ENCODE data around the gene RELCH.
A peak's percentile ranks its signal among the peaks of the same experiment; 100 is the strongest.

Gene RELCH

GRCh38 chr18:62187543-62188510 lies 772 bp downstream of the RELCH start:
- peak in 1 of 3 experiments; percentile 3 for DNase-seq (ENCODE audit: low read depth in 3 of 3)

DNA sequence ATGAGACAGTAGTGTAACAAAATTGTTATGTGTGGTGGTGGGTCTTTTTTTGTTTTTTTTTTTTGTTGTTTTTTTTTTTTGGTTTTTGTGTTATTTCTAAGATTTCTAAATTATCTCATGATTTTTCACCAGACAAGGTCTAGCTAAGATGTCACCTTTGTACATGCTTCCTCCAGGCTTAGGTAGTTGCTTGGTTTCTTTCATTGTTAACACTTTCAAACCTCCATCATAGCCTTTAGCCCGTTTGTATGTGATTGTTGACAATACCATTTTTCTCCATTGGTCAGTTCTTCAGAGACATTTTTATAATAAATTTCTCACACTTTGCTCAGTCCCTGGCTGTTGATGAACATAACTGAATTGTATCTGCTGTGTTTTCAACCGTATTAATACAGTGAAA lies 2.2 kb downstream of the RELCH start:
- DNase-seq (ENCODE audit: low read depth in 3 of 3) = no peak

- no peak for DNase-seq (ENCODE audit: low read depth in 3 of 3)
Measured at GRCh38 chr18:62196079-62196478, 9.0 kb downstream of the RELCH start.

DNA sequence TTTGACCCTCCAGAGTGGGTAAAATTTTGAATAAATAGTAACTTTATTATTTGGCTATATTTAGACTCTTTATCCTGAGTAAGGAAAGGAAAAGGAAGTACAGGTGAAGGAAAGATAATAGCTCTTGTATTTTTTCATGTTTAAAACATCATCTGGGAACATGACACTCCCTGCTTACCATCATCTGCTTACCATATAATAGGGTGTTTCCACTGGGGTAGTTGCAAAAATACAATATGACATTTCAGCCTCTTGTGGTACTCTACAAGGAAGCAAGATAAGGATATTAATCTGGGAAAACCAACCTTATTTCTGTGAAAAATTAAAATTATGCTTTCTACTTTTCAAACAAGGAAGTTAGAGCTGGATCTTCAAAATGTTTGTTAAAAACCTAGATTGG lies 9.9 kb downstream of the RELCH start:
- no peak for DNase-seq (ENCODE audit: low read depth in 3 of 3)

GRCh38 chr18:62198259-62198658 lies 11.2 kb downstream of the RELCH start:
- DNase-seq (ENCODE audit: low read depth in 3 of 3) = no peak

DNA sequence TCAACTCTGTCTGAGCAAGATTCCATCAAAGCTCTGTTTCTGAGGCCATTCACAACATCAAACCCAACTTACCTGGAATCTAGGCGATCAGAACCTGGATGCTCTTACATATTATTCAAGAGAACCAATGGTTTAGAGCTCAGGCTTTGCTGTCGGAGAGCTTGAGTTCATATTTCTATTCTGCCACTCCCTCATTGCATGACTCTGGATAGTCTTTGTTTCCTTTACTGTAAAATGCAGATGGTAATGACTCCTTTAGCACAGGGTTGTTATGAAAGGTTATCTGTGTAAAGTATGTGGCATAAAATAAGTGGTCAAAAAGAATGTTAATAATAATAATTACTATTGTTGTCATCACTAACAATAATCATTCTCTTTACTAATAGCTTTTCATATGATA lies 12.6 kb downstream of the RELCH start:
- DNase-seq (ENCODE audit: low read depth in 3 of 3) = no peak

- no peak for DNase-seq (ENCODE audit: low read depth in 3 of 3)
Measured at GRCh38 chr18:62200121-62200914, 13.3 kb downstream of the RELCH start.

- DNase-seq (ENCODE audit: low read depth in 3 of 3) = no peak
Measured at GRCh38 chr18:62201870-62202269, 14.8 kb downstream of the RELCH start.

DNA sequence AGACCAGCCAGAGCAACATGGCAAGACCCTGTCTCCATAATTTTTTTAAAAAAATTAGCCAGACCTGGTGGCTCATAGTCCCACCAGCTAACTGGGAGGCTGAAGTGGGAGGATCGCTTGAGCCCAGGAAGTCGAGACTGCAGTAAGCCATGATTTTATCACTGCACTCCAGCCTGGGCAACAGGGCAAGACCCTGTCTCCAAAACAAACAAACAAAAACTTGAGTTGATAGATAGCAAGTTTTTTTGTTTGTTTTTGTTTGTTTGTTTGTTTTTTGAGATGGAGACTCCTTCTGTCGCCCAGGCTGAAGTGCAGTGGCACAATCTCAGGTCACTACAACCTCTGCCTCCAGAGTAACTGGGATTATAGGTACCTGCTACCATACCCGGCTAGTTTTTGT lies 18.8 kb downstream of the RELCH start:
- DNase-seq (ENCODE audit: low read depth in 3 of 3) = no peak

DNA sequence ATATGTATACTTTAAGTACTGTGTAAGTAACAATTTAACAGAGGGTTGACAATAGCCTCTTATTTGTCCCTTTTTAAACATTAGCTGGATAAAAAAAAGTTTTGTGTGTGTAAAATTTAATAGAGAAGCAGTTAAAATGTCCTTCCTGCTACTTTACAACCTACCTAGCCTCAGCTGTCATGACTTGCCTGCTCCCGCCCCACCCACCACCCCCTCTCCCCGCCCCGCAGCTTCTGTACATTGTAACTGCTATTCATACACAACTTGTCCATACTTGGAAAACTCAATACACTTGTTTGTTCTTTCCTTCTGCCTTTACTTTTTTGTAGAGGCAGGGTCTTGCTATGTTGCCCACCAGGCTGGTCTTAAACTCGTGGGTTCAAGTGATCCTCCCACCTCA lies 19.5 kb downstream of the RELCH start:
- DNase-seq (ENCODE audit: low read depth in 3 of 3) = no peak

- no peak for DNase-seq (ENCODE audit: low read depth in 3 of 3)
Measured at GRCh38 chr18:62209046-62209445, 22.0 kb downstream of the RELCH start.

DNA sequence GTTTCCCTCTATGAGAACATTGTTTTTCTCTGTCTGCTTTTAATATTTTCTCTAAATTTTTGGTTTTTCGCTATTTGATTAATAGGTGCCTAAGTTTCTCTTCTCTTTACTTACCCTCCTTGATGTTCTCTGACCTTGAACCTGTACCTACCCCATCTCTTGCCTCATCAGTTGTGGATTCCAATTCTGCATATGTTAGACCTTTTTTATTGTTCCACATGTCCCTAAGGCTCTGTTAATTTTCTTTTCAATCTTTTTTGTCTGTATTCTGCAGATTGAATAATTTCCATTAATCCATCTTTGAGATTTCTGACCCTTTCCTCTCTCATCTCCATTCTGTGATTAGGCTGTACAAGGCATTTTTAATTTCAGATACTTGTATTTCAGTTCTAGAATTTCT lies 23.1 kb downstream of the RELCH start:
- no peak for DNase-seq (ENCODE audit: low read depth in 3 of 3)

- DNase-seq (ENCODE audit: low read depth in 3 of 3) = no peak
Measured at GRCh38 chr18:62211325-62211828, 24.3 kb downstream of the RELCH start.

GRCh38 chr18:62214790-62215189 lies 27.7 kb downstream of the RELCH start:
- no peak for DNase-seq (ENCODE audit: low read depth in 3 of 3)

DNA sequence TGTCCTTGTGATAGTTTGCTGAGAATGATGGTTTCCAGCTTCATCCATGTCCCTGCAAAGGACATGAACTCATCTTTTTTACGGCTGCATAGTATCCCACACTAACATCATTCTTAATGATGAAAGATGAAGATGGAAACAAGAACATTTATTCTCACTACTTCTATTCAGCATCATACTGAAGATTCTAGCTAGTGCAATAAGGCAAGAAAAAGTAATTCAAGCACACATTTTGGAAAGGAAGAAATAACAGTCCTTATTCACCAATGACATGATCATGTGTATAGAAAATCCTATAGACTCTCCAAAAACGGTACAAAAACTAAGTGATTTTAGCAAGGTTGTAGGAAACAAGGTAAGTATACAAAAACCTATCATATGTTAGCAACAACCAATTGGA lies 37.2 kb downstream of the RELCH start:
- DNase-seq (ENCODE audit: low read depth in 3 of 3) = no peak

DNA sequence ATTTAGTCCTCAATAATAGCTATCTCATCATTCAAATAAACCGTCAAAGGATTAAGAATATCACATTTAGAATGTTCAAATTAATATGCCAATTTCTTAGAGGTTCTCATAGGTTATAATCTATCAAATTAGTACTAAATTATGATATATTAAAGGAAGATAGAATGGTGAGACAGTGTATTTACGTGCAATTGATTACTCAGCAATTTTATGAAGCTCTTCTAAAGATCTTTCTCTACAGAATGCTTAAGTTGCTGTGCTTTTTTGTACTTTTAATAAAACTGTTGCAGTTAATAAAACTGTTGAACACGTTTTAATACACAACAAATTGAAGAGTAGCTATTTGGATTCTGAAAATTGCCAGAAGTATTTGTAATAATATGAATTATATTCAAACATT lies 39.0 kb downstream of the RELCH start:
- DNase-seq (ENCODE audit: low read depth in 3 of 3) = no peak

GRCh38 chr18:62236252-62236651 lies 49.2 kb downstream of the RELCH start:
- no peak for DNase-seq (ENCODE audit: low read depth in 3 of 3)

DNA sequence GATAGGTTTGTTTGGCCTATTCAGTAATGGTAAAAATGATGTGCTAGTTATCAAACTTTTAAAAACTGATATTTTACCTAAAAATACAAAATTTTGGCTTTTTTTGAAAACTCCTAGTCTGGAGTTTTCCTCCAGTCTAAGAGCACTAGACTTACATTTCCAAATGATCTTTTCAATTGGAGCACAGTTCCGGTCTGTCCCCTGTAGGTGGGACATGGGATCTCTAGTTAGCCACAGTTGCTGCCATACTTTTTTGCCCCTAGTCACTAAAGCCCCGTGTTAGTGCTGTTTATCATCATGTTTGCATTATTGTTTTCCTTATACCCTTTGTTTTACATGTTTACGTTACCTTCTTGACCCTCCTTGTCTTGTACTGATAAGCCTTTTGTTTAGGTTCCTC lies 52.4 kb downstream of the RELCH start:
- no peak for DNase-seq (ENCODE audit: low read depth in 3 of 3)

DNA sequence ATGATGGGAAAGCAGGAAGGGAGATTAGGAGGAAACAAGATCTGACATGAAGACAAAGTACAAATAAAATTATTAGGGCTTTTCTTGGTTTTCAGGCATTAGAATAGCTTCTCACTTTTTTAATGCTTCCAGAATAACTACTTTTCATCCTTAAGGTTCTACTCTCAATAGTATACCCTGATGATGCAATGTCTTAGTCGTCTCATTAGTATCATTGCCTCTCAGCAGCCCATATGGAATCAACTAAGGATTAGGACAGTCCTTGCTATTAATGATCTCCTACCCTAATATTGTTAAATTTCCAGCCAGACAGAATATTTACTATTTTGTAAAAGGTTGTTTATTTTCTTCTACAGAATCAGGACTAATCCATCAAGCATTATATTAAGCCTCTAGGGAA lies 55.9 kb downstream of the RELCH start:
- DNase-seq (ENCODE audit: low read depth in 3 of 3) = no peak

DNA sequence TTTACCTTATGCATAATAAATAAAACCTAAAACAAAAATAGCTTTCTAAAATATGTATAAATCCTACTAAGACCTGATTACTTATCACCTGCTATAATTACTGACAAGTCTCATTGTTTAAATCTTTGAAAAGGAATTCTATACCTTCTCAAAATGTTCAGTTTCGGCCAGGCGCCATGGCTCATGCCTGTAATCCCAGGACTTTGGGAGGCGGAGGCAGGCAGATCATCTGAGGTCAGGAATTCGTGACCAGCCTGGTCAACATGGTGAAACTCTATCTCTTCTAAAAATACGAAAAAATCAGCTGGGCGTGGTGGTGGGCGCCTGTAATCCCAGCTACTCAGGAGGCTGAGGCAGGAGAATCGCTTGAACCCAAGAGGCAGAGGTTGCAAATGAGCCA lies 58.1 kb downstream of the RELCH start:
- DNase-seq (ENCODE audit: low read depth in 3 of 3) = no peak

DNA sequence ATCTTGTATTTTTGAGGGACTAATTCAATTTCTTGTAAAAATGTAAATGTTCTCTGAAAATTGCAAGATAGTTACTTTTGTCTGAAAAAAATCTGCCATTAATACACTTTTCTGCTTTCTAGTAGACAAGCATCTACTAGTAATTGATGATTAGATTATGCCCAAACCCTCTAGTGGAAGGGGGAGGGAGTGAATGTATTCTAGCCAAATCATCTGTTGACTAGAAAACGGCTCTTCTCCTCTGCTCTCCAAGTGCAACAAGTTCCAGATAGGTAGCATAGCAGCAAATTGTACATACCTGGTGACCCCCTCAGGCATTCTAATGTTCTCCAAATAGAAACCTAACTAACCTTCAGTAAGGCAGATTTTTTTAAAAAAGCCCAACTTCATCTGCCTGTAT lies 58.6 kb downstream of the RELCH start:
- DNase-seq (ENCODE audit: low read depth in 3 of 3) = no peak

DNA sequence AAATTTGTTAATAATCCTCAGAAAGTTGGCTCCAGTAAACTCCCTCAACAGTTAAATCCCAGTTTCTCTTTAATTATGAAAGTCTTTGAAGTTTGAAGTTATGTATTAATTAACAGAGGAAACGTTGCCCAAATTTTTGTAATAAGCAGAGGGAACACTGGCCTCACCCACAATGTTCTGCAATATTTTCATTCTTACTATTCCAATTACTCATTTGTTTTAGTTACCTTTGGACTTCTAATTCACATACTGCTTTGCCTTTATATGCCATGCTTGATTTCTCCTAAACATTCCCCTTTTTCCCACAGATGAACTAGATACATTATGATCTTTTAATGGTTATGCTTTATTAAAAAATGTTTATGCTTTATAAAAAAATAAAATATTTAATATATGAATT lies 61.3 kb downstream of the RELCH start:
- DNase-seq (ENCODE audit: low read depth in 3 of 3) = no peak
